ENCODE measurements around the gene LPAR5. TPM values are rescaled to one million over a fixed set of nuclear protein-coding genes. Genes with fewer than 3 reads are reported as not detected.

LPAR5 gene
- polyA plus RNA-seq, 1 of the 3 experiments (the other 2 are of a cell fraction): 0.03 TPM

DNA sequence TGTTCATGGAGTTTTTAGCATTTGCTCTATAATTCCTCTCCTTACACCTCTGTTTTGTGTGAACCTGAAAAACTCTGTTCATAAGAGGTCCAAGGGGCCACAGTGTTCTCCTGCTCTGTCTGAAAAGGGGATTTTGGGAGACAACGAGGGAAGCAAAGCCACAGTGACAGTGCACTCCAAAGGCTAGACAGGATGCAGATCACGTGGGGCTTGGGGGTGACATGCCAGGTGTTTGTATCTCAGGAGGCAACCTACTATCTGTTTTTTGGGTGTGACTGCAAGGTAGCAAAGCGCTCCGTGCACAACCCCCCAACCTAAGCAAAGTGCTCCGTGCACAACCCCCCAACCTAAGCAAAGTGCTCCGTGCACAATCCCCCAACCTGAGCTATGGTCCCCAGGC lies 23.5 kb downstream of the LPAR5 start:
- Histone ChIP-seq H3K27me3 (ENCODE audit: insufficient read depth) (no peaks in the 10 kb centered on the region), H3K27ac (ENCODE audit: low read depth in 2 of 2, low read length in 1 of 2) (peak overlapping the region; percentile 91 to 100), H4K20me1 (ENCODE audit: insufficient read depth) (no peaks in the 10 kb centered on the region), H3K9ac (no peak overlapping the region), H3K9me2 (no peaks in the 10 kb centered on the region), H3K4me2 (peak overlapping the region; percentile 88), H3F3A (replicated peaks; ENCODE audit: insufficient read depth) (peaks cover 59% of the 10 kb centered on the region), H3K79me2 (ENCODE audit: insufficient read depth) (no peaks in the 10 kb centered on the region), H3K4me3 (ENCODE audit: low read depth in 2 of 2, low read length in 1 of 2) (no peak overlapping the region), H3K4me1 (ENCODE audit: control insufficient read depth in 1 of 2, insufficient read depth in 2 of 2, low read depth in 1 of 2, low read length in 1 of 2) (peaks cover 26 to 45% of the 10 kb centered on the region in 2 experiments), H2AFZ (ENCODE audit: low read depth) (peak overlapping the region; percentile 76; the same call in 1 of the 2 replicates), H3K9me3 (no peaks in the 10 kb centered on the region), H3K36me3 (replicated peaks in 1 of 2; ENCODE audit: control insufficient read depth in 1 of 2, insufficient read depth in 2 of 2, low read length in 1 of 2) (no peaks in the 10 kb centered on the region)
- ChIA-PET POLR2A (interaction anchor here (1.3 to 3.5 kb wide), 5 partner anchors 20 to 142 kb away, joined by 3 to 35 read pairs (median 9); partner anchors contain the start of genes GAPDH, MLF2, VAMP1 and ZNF384), CTCF (interaction anchor here (0.7 to 2.7 kb wide), 3 partner anchors 42 to 213 kb away, joined by 3 to 9 read pairs (median 5); no protein-coding TSS in a partner anchor)
- no peak for DNase-seq
- TF ChIP-seq, protein P1, sequence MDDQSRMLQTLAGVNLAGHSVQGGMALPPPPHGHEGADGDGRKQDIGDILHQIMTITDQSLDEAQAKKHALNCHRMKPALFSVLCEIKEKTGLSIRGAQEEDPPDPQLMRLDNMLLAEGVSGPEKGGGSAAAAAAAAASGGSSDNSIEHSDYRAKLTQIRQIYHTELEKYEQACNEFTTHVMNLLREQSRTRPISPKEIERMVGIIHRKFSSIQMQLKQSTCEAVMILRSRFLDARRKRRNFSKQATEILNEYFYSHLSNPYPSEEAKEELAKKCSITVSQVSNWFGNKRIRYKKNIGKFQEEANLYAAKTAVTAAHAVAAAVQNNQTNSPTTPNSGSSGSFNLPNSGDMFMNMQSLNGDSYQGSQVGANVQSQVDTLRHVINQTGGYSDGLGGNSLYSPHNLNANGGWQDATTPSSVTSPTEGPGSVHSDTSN (IDR thresholded peaks at IDR 0.05): no peak
- TF ChIP-seq JUND (IDR thresholded peaks at IDR 0.05): no peak
- no peak for TF ChIP-seq RAD21 (IDR thresholded peaks at IDR 0.05; ENCODE audit: low read length)
- TF ChIP-seq, protein P2, sequence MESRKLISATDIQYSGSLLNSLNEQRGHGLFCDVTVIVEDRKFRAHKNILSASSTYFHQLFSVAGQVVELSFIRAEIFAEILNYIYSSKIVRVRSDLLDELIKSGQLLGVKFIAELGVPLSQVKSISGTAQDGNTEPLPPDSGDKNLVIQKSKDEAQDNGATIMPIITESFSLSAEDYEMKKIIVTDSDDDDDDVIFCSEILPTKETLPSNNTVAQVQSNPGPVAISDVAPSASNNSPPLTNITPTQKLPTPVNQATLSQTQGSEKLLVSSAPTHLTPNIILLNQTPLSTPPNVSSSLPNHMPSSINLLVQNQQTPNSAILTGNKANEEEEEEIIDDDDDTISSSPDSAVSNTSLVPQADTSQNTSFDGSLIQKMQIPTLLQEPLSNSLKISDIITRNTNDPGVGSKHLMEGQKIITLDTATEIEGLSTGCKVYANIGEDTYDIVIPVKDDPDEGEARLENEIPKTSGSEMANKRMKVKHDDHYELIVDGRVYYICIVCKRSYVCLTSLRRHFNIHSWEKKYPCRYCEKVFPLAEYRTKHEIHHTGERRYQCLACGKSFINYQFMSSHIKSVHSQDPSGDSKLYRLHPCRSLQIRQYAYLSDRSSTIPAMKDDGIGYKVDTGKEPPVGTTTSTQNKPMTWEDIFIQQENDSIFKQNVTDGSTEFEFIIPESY (IDR thresholded peaks at IDR 0.05; ENCODE audit: borderline replicate concordance, low read depth): no peak
- TF ChIP-seq, protein P3, sequence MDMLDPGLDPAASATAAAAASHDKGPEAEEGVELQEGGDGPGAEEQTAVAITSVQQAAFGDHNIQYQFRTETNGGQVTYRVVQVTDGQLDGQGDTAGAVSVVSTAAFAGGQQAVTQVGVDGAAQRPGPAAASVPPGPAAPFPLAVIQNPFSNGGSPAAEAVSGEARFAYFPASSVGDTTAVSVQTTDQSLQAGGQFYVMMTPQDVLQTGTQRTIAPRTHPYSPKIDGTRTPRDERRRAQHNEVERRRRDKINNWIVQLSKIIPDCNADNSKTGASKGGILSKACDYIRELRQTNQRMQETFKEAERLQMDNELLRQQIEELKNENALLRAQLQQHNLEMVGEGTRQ (IDR thresholded peaks at IDR 0.05; ENCODE audit: borderline replicate concordance, low read depth, low read length): no peak
- no peak for TF ChIP-seq FOXJ3 (CRISPR knock-in tag; IDR thresholded peaks at IDR 0.05)
- TF ChIP-seq NRF1 (IDR thresholded peaks at IDR 0.05; ENCODE audit: low read depth, low read length): no peak
- TF ChIP-seq RFX5 (IDR thresholded peaks at IDR 0.05; ENCODE audit: low read length): no peak
- no peak for TF ChIP-seq NFIC (IDR thresholded peaks at IDR 0.05; ENCODE audit: borderline replicate concordance)
- no peak for TF ChIP-seq TAF1 (IDR thresholded peaks at IDR 0.05; ENCODE audit: borderline replicate concordance, low read depth, low read length)
- 76% methylated on average over 6 of the region's 6 CpGs for WGBS (ENCODE audit: low lambda C conversion rate)

DNA sequence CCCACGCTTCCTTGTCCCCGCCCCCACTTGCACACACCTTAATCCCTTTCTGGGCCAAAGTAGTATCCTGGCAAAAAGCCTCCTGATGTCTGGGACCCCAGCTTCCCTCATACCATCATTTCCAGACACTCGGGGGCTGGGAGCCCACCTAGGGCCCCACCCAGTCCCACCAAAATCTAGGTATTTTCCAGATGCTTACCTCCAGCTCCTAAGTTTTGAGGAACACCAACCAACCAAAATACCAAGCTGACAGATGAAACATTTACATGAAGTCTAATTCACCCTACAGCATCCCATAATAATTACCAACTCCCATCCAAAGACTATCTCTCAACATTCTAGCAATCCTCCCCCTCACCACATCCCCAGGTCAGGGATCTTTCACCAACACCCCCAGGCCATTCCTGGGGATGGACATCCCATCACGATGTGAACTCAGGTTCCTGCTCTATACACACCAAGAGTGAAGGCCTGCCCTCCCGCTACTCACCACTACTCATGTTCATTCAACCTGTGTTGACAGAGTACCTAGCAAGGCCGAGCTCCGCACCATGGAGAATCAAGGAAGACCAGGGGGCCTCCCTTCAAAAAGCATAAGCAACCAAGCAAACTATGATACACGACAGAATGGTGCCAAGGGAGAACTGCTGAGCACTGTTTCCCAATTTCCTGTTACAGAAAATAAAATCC lies 27.0 kb downstream of the LPAR5 start:
- Histone ChIP-seq H2AFZ (ENCODE audit: low read depth) (peak overlapping the region; percentile 13; the same call in 1 of the 2 replicates), H3K4me3 (ENCODE audit: low read depth in 2 of 2, low read length in 1 of 2) (no peak overlapping the region), H3K4me2 (no peak overlapping the region), H3K9me2 (no peaks in the 10 kb centered on the region), H3K9me3 (no peaks in the 10 kb centered on the region), H3K4me1 (ENCODE audit: control insufficient read depth in 1 of 2, insufficient read depth in 2 of 2, low read depth in 1 of 2, low read length in 1 of 2) (peaks cover 37 to 57% of the 10 kb centered on the region in 2 experiments), H4K20me1 (ENCODE audit: insufficient read depth) (peaks cover 25% of the 10 kb centered on the region), H3K36me3 (replicated peaks in 1 of 2; ENCODE audit: control insufficient read depth in 1 of 2, insufficient read depth in 2 of 2, low read length in 1 of 2) (peaks cover 10 to 11% of the 10 kb centered on the region in 2 experiments), H3K79me2 (ENCODE audit: insufficient read depth) (peaks cover 31% of the 10 kb centered on the region), H3K27me3 (ENCODE audit: insufficient read depth) (no peaks in the 10 kb centered on the region), H3K9ac (no peak overlapping the region), H3K27ac (ENCODE audit: low read depth in 2 of 2, low read length in 1 of 2) (peak overlapping the region; percentile 41 to 54), H3F3A (replicated peaks; ENCODE audit: insufficient read depth) (peaks cover 39% of the 10 kb centered on the region)
- CTCF ChIA-PET: interaction anchor here (0.6 to 1.2 kb wide), 5 partner anchors 11 to 261 kb away, joined by 3 to 7 read pairs (median 3); partner anchors contain the start of gene ZNF384
- no peak for DNase-seq
- TF ChIP-seq, protein P4, sequence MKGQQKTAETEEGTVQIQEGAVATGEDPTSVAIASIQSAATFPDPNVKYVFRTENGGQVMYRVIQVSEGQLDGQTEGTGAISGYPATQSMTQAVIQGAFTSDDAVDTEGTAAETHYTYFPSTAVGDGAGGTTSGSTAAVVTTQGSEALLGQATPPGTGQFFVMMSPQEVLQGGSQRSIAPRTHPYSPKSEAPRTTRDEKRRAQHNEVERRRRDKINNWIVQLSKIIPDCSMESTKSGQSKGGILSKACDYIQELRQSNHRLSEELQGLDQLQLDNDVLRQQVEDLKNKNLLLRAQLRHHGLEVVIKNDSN (IDR thresholded peaks at IDR 0.05; ENCODE audit: borderline replicate concordance, low read depth): no peak
- no peak for TF ChIP-seq SMC3 (IDR thresholded peaks at IDR 0.05; ENCODE audit: low read depth, low read length)
- no peak for TF ChIP-seq RXRA (IDR thresholded peaks at IDR 0.05; ENCODE audit: borderline replicate concordance, low read depth)
- no peak for TF ChIP-seq MXI1 (IDR thresholded peaks at IDR 0.05; ENCODE audit: low read depth, low read length)
- TF ChIP-seq, protein P1 (IDR thresholded peaks at IDR 0.05): no peak
- TF ChIP-seq FOSL2 (IDR thresholded peaks at IDR 0.05; ENCODE audit: borderline replicate concordance, low read depth): no peak
- no peak for TF ChIP-seq ELF1 (IDR thresholded peaks at IDR 0.05)
- 81% methylated on average over 8 of the region's 8 CpGs for WGBS (ENCODE audit: low lambda C conversion rate)
- POLR2A ChIA-PET: interaction anchor here (0.6 to 1.1 kb wide), 2 partner anchors 34 to 80 kb away, joined by 3 to 5 read pairs; partner anchors contain the start of gene ZNF384
